ENCODE data around the gene IDH3G.

The IDH3G gene

GRCh38 chrX:153791104-153791852, 2.9 kb downstream of the IDH3G start:
- in situ Hi-C loops (cut with HindIII; ENCODE audit: low sequenced_read_pairs) = no loop called here

GRCh38 chrX:153789654-153790053, 4.5 kb downstream of the IDH3G start:
- in situ Hi-C loops (cut with HindIII; ENCODE audit: low sequenced_read_pairs) = no loop called here

GRCh38 chrX:153786669-153787068, 7.5 kb downstream of the IDH3G start:
- in situ Hi-C loops (cut with HindIII; ENCODE audit: low sequenced_read_pairs) = no loop called here

GRCh38 chrX:153784325-153784967, 9.7 kb downstream of the IDH3G start:
- in situ Hi-C loops (cut with HindIII; ENCODE audit: low sequenced_read_pairs) = no loop called here

- in situ Hi-C loops (cut with HindIII; ENCODE audit: low sequenced_read_pairs) = no loop called here
These were observed 10.7 kb downstream of the IDH3G start for GRCh38 chrX:153783378-153784013.

- in situ Hi-C loops (cut with HindIII; ENCODE audit: low sequenced_read_pairs) = no loop called here
These were observed 11.3 kb downstream of the IDH3G start for GRCh38 chrX:153782871-153783270.

GRCh38 chrX:153782313-153782712, 11.9 kb downstream of the IDH3G start:
- in situ Hi-C loops (cut with HindIII; ENCODE audit: low sequenced_read_pairs) = no loop called here

- in situ Hi-C loops (cut with HindIII; ENCODE audit: low sequenced_read_pairs) = no loop called here
These were observed 12.6 kb downstream of the IDH3G start for GRCh38 chrX:153781428-153782047.

- in situ Hi-C loops (cut with HindIII; ENCODE audit: low sequenced_read_pairs) = no loop called here
These were observed 13.3 kb downstream of the IDH3G start, which contains the start of gene SRPK3 for GRCh38 chrX:153780678-153781427. Gene SRPK3 (plus strand): TSS chrX:153781041. CDS start chrX:153781087, 46 bp downstream.

- in situ Hi-C loops (cut with HindIII; ENCODE audit: low sequenced_read_pairs) = no loop called here
These were observed 14.1 kb downstream of the IDH3G start for GRCh38 chrX:153779891-153780677.

- in situ Hi-C loops (cut with HindIII; ENCODE audit: low sequenced_read_pairs) = no loop called here
These were observed 15.5 kb downstream of the IDH3G start for GRCh38 chrX:153778684-153779101.

GRCh38 chrX:153778181-153778580, 16.0 kb downstream of the IDH3G start:
- in situ Hi-C loops (cut with HindIII; ENCODE audit: low sequenced_read_pairs) = no loop called here

- in situ Hi-C loops (cut with HindIII; ENCODE audit: low sequenced_read_pairs) = no loop called here
These were observed 16.7 kb downstream of the IDH3G start for GRCh38 chrX:153777261-153778090.

GRCh38 chrX:153776611-153777045, 17.5 kb downstream of the IDH3G start:
- in situ Hi-C loops (cut with HindIII; ENCODE audit: low sequenced_read_pairs) = no loop called here

GRCh38 chrX:153776120-153776599, 18.0 kb downstream of the IDH3G start:
- in situ Hi-C loops (cut with HindIII; ENCODE audit: low sequenced_read_pairs) = no loop called here

- in situ Hi-C loops (cut with HindIII; ENCODE audit: low sequenced_read_pairs) = no loop called here
These were observed 18.7 kb downstream of the IDH3G start for GRCh38 chrX:153775293-153776119.

- in situ Hi-C loops (cut with HindIII; ENCODE audit: low sequenced_read_pairs) = no loop called here
These were observed 19.4 kb downstream of the IDH3G start for GRCh38 chrX:153774576-153775292.
